HT1080 (cell line): ENCODE results near the gene OAS1. TPM values are rescaled to one million over a fixed set of nuclear protein-coding genes. Genes with fewer than 3 reads are reported as not detected.
"Not testable (repeated sequence)": the region's sequence is repeated elsewhere in the genome, so short reads cannot be mapped to it uniquely, and the experiment has no call there.

ENCODE experiments used
- DNase-seq: peaks from one replicate; pipeline ENCODE4 v3.0.0-alpha.2; 2015; ENCODE audit warnings: low read depth
- total RNA-seq: library from RNA; depleted of rRNA; stranded (reverse); fragments of >200 nt; shearing (Covaris generic); gene quantifications from 2 replicates; pipeline ENCODE4 v1.2.3, GENCODE V29; 2014

OAS1 gene
- total RNA-seq, 1 experiment from 2014 or later: 5.2 TPM

DNA sequence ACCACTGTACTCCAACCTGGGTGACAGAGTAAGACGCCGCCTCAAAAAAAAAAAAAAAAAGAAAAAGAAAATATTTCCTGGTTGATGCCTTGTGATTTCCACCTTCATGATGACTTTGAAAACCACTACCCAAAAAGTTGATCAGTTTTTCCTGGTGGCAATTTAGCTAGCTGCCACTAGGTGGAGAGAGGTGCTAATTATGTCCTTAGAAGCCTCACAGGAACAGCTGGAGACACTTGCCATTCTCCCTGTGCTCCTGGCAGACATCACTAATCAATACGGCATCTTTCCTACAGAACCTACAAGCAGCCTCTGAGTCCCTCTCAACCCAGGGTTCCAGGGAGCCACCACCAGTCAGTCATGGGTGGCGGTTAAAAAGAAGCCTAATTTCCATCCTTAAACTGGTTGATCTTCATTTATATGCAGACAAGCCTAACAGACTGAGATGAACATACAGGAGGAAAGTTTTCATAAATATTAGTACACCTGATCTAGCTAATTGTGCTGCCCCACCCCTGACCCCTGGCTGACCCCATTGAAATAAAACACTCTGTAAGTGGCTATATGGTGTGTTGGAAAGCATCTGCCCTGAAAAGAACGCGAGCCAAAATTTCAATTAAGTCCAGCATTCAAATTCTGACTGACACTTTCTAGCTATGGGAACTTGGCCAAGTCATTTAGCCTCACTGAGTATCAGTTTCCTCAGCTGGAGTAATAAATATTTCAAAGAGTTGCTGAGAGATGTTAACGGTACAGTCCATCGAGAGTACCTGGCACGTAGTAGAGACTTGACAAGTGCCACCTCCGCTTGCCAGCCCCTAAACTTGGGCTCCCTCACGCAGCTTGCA, 6.2 kb upstream of the OAS1 start:
- DNase-seq: peak; percentile 48

- DNase-seq: peak; percentile 7
Observed at GRCh38 chr12:112901271-112901670, 5.5 kb upstream of the OAS1 start.

DNA sequence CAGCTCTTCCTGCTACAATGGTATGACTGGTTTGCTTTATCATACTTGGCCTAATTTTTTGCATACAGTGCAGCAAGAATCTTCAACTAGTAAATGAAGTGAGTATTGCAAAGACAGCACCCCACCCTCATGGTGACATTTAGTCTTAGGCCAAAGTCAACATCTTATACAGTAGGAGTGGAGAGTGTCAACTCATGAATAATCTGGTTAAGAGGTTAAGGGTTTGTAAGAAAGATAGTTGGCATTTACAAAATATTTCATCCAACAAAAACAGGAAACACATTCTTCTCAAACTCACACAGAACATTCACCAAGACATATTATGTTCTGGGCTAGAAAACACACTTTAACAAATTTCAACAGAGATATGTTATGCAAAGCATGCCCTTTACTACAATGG, 2.2 kb upstream of the OAS1 start:
- peak; percentile 22 for DNase-seq

GRCh38 chr12:112905451-112906089, 1.2 kb upstream of the OAS1 start:
- no peak for DNase-seq

- DNase-seq: no peak
Observed at GRCh38 chr12:112907415-112908157, 824 bp downstream of the OAS1 start.

DNA sequence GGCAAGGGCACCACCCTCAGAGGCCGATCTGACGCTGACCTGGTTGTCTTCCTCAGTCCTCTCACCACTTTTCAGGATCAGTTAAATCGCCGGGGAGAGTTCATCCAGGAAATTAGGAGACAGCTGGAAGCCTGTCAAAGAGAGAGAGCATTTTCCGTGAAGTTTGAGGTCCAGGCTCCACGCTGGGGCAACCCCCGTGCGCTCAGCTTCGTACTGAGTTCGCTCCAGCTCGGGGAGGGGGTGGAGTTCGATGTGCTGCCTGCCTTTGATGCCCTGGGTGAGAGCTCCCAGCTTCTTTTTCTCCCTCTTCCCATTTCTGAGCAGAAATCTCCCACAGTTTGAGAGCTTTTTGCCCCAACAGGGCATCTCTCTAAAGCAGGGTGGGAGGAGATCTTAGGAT, 1.8 kb downstream of the OAS1 start:
- no peak for DNase-seq

DNA sequence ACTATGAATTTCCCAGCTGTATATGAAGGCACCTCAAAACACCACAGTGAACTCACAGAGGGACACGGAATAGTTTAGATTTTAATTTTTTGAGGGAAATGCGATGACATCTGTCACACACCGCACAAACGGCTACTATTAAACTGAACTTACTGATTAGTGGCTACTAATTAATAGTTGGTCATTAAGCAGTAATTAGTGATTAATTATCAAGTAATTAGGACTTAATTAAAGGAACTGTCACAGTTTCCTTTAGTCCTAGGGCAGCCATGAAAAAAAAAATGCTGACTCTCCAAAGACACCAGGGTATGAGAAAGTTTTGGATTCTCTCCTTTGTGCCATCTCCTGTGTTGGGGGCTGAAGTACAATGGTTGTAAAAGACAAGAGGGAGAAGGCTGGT, 2.9 kb downstream of the OAS1 start:
- DNase-seq: no peak

GRCh38 chr12:112913038-112913688, 6.4 kb downstream of the OAS1 start:
- no peak for DNase-seq

DNA sequence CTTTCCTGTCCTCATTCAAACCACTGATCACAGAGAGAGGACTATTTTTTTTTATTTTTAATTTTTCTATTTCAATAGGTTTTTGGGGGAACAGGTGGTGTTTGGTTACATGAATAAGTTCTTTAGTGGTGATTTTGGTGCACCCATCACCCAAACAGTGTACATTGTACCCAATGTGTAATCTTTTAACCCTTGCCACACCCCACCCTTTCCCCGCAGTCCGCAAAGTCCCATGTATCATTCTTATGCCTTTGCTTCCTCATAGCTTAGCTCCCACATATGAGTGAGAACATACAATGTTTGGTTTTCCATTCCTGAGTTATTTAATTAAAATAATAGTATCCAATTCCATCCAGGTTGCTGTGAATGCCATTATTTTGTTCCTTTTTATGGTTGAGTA, 7.1 kb downstream of the OAS1 start:
- DNase-seq: not testable (repeated sequence)

- no peak for DNase-seq
Observed at GRCh38 chr12:112916270-112916669, 9.5 kb downstream of the OAS1 start.

GRCh38 chr12:112919121-112919520, 12.4 kb downstream of the OAS1 start:
- no peak for DNase-seq

DNA sequence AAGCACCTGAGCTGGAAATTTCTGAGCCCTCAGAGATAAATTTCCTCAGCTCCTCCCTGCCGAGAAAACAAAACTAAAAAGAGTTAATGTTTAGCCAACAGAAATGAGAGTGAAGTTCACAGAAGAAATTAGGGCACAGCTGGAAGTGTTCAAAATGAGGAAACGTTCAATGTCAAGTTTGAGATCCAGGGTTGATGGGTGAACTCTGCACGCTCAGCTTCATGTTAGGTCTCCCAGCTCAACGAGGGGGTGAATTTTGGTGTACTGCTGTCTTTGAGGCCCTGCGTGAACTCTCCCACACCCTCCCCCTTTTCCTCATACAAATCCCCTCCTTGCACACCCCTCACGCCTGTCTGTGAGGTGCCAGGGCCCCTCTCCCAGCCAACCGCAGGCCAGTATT, 18.2 kb downstream of the OAS1 start:
- DNase-seq: no peak

- not testable (repeated sequence) for DNase-seq
Observed at GRCh38 chr12:112926416-112927033, 19.8 kb downstream of the OAS1 start.

- no peak for DNase-seq
Observed at GRCh38 chr12:112927475-112927874, 20.7 kb downstream of the OAS1 start.

DNA sequence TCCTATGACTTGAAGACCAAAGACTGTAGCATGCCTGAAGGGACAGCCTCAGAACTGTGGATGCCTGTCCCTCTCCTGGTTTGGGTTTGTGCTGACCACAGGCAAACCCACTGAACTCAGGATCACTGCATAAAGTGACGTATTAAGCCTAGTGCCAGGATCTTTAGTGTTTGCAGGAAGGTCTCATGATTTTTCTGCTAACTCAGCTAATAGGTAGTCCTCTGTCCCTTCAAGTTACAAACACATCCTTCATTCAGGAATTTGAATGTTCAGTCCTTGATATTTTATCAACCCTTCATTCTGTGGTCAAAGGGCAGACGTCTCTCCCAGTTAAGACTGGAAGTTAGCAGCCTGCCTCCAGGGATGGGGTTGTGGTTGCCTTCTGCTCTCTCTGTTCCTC, 21.2 kb downstream of the OAS1 start:
- DNase-seq: no peak

GRCh38 chr12:112928978-112929377, 22.2 kb downstream of the OAS1 start:
- DNase-seq: no peak

DNA sequence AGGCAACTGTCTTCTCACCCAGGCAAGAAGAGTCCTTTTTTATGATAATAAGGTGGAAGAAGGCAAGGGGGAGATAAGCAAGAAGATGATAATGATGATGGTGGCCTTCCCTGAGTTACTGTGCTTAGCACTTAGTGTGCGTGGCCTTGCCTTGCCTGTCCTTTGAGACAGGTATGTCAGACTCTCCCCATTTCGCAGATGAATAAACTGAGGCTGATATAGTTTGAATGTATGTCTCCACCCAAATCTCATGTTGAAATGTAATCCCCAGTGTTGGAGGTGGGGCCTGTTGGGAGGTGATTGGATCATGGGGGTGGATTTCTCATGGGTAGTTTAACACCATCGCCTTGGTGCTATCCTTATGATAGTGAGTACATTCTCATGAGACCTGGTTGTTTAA, 23.0 kb downstream of the OAS1 start:
- DNase-seq: no peak

- DNase-seq: no peak
Observed at GRCh38 chr12:112930350-112930749, 23.6 kb downstream of the OAS1 start.

DNA sequence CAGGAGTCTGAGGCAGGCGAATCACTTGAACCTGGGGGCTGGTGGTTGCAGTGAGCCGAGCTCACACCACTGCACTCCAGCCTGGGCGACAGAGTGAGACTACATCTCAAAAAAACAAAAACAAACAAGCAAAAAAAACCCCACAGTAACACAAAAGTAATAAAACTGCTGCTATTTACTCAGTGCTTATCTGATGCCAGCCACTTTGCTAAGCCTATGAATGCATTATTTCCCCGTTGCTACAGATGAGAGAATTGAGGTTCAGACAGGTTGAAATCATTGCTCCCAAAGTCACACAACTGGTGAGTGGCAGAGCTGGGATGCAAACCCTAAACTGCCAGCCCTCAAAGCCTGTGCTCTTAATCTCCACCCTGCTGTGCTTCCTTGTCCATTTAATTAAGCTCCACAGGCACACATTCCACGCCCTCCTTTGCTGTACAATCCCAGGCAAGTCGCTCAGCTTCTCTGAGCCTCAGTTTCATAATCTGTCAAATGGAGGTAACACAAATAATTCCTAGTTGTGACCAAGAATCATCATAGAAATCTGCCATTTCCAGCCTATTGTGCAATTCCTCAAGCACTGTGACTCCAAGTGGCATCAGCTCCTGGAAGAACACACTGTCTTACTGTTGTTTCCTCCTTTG, 25.8 kb downstream of the OAS1 start:
- DNase-seq: no peak

- DNase-seq: no peak
Observed at GRCh38 chr12:112933129-112933505, 26.4 kb downstream of the OAS1 start.

DNA sequence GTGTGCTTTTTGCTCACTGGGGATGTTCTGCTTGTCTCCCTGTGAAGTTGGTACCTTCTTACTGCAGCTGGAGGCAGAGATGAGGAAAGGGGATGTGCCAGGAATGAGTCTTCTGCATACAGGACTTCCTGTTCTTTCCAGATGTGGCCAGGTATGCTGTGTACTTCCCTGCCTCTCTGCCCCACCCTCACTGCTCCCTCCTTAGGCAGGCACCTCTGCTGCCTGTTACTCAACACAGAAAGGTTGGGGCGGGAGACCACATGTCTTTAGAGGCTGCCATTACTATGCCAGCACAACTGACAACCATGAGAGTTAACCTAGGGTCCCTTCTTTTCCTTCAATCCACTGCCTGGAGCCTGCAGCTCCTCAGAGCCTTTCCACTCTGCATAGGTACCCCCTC, 29.5 kb downstream of the OAS1 start:
- no peak for DNase-seq
